CD8-positive, alpha-beta memory T cell (primary cell): Measurements from ENCODE around the gene STAT5B. TPM values are rescaled to one million over a fixed set of nuclear protein-coding genes. Genes with fewer than 3 reads are reported as not detected.

Source experiments
- CTCF ChIA-PET: fragments of 350-600 bp; sonication (Branson Sonifier 250); formaldehyde crosslinking; loops from one replicate; lab custom pipeline; 2021; ENCODE audit warnings: antibody characterized with exemption; lab: Charles Lee
- POLR2A ChIA-PET: fragments of 350-600 bp; sonication (Branson Sonifier 250); formaldehyde crosslinking; loops from one replicate; lab custom pipeline; 2021; ENCODE audit warnings: antibody characterized with exemption; lab: Charles Lee
- DNase-seq, 5 donors: peaks; one replicate each; pipeline versions ENCODE4 v3.0.0 to v3.0.0-alpha.2; 2020 to 2022; ENCODE audit warnings: mixed read lengths in 1 of 5
- H3K27ac ChIP-seq: one replicate; pipeline ENCODE4 v1.7.0; 2013; ENCODE audit warnings: low read depth, mild to moderate bottlenecking, low read length, moderate library complexity
- H3K27me3 ChIP-seq: 2 replicates; pipeline ENCODE4 v1.7.0; 2013; ENCODE audit warnings: low read length, mild to moderate bottlenecking; ENCODE audit not compliant: insufficient read depth, poor library complexity, severe bottlenecking
- H3K36me3 ChIP-seq: 2 replicates; pipeline ENCODE4 v1.7.0; 2013; ENCODE audit warnings: mild to moderate bottlenecking, low read length, moderate library complexity; ENCODE audit not compliant: insufficient read depth
- H3K4me1 ChIP-seq: 2 replicates; pipeline ENCODE4 v1.7.0; 2013; ENCODE audit warnings: mild to moderate bottlenecking, low read length, moderate library complexity; ENCODE audit not compliant: insufficient read depth
- H3K4me3 ChIP-seq: 2 replicates; pipeline ENCODE4 v1.7.0; 2013; ENCODE audit warnings: mild to moderate bottlenecking, low read length
- H3K9me3 ChIP-seq: 2 replicates; pipeline ENCODE4 v1.7.0; 2013; ENCODE audit warnings: mild to moderate bottlenecking, low read length
- H3K27ac Mint-ChIP-seq, 8 donors: one replicate each; pipeline ENCODE4 v1.8.0; 2020 to 2021; ENCODE audit warnings: mixed read lengths in 8 of 8, mild to moderate bottlenecking in 6 of 8, inconsistent platforms in 3 of 8, moderate library complexity in 3 of 8
- H3K27me3 Mint-ChIP-seq, 2 donors: one replicate each; pipeline ENCODE4 v1.8.0; 2020 to 2021; ENCODE audit warnings: mixed read lengths in 2 of 2, mild to moderate bottlenecking in 1 of 2, moderate library complexity in 1 of 2
- H3K36me3 Mint-ChIP-seq, 3 donors: one replicate each; pipeline ENCODE4 v1.8.0; 2020 to 2021; ENCODE audit warnings: mixed read lengths in 3 of 3, inconsistent platforms in 1 of 3, mild to moderate bottlenecking in 1 of 3
- H3K4me1 Mint-ChIP-seq, 3 donors: one replicate each; pipeline ENCODE4 v1.8.0; 2020 to 2021; ENCODE audit warnings: mixed read lengths in 3 of 3, inconsistent platforms in 1 of 3, mild to moderate bottlenecking in 1 of 3
- H3K4me3 Mint-ChIP-seq, 7 donors: one replicate each; pipeline ENCODE4 v1.8.0; 2020 to 2021; ENCODE audit warnings: mixed read lengths in 7 of 7, mild to moderate bottlenecking in 6 of 7, moderate library complexity in 4 of 7, inconsistent platforms in 2 of 7
- H3K9me3 Mint-ChIP-seq, 5 donors: one replicate each; pipeline ENCODE4 v1.8.0; 2020 to 2022; ENCODE audit warnings: mixed read lengths in 5 of 5, mild to moderate bottlenecking in 3 of 5, moderate library complexity in 2 of 5, inconsistent platforms in 1 of 5
- polyA plus RNA-seq: library from polyadenylated mRNA; unstranded; fragments of 300-500 nt; fragmentation: Illumina TruSeq; gene quantifications from one replicate; pipeline ENCODE4 v1.2.3, GENCODE V29; 2021
- total RNA-seq, 2 experiments: library from RNA; stranded (reverse); gene quantifications; one replicate each; pipeline ENCODE4 v1.2.3, GENCODE V29; 2021

The STAT5B gene
- total and polyA plus RNA-seq, 3 experiments from 2014 or later = 108 to 132 (median 124) TPM

GRCh38 chr17:42179335-42179734 is 96.9 kb downstream of the STAT5B start:
- Mint-ChIP-seq H3K4me3 (peak overlapping the region in 5 of 7 donors; percentile 33 to 81 (median 60)), H3K9me3 (no peaks in the 10 kb centered on the region), H3K27ac (peak overlapping the region in 1 of 8 donors; percentile 9), H3K4me1 (peaks cover 31 to 50% (median 33%) of the 10 kb centered on the region in 3 donors), H3K36me3 (peaks cover 0 to 3% (median 0%) of the 10 kb centered on the region in 3 donors), H3K27me3 (peaks cover 14 to 20% of the 10 kb centered on the region in 2 donors)
- H3K4me3 ChIP-seq = no peak overlapping the region
- peaks cover 35% of the 10 kb centered on the region for H3K4me1 ChIP-seq
- H3K27ac ChIP-seq = no peak overlapping the region
- no peaks in the 10 kb centered on the region for H3K36me3 ChIP-seq
- DNase-seq = no peak
- ChIA-PET CTCF (no interaction called here), POLR2A (no interaction called here)
- no peaks in the 10 kb centered on the region for H3K27me3 ChIP-seq
- H3K9me3 ChIP-seq = no peaks in the 10 kb centered on the region

GRCh38 chr17:42178817-42179216 is 97.4 kb downstream of the STAT5B start:
- Histone ChIP-seq H3K4me1 (peaks cover 34% of the 10 kb centered on the region), H3K9me3 (no peaks in the 10 kb centered on the region), H3K27ac (no peak overlapping the region), H3K27me3 (no peaks in the 10 kb centered on the region), H3K36me3 (no peaks in the 10 kb centered on the region), H3K4me3 (no peak overlapping the region)
- peak in 1 of 5 donors; percentile 31 for DNase-seq
- Mint-ChIP-seq H3K4me3 (peak overlapping the region in 3 of 7 donors; percentile 45 to 74 (median 70)), H3K4me1 (peaks cover 29 to 47% (median 31%) of the 10 kb centered on the region in 3 donors), H3K9me3 (no peaks in the 10 kb centered on the region), H3K36me3 (peaks cover 0 to 2% (median 0%) of the 10 kb centered on the region in 3 donors), H3K27ac (peak overlapping the region in 3 of 8 donors; percentile 9 to 86 (median 50)), H3K27me3 (peaks cover 14 to 20% of the 10 kb centered on the region in 2 donors)
- POLR2A ChIA-PET = no interaction called here
- CTCF ChIA-PET = no interaction called here

DNA sequence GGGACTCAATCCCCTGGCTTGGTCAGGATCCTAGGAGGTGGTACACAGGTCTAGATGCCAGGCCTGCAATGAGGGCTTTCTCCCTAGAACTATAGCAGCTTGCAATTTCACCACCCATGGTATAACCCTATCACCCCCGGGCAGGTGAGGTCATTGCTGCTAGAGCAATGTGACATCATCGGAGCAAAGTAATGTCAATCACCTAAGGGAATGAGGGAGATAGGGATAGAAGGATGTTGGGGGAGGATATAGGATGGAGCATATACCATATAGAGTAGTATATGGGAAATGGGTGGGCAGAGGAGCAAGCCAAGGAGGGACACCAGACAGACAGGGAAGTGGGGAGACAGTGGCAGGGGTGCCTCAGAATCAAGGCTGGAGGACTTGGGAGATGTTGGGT is 98.5 kb downstream of the STAT5B start:
- POLR2A ChIA-PET = no interaction called here

GRCh38 chr17:42174126-42174783 is 101.9 kb downstream of the STAT5B start:
- ChIA-PET CTCF (interaction anchor here (1.0 kb wide), 1 partner anchor 13 kb away, joined by 4 read pairs; no protein-coding TSS in a partner anchor), POLR2A (no interaction called here)
- Mint-ChIP-seq H3K36me3 (no peaks in the 10 kb centered on the region), H3K9me3 (no peaks in the 10 kb centered on the region), H3K27ac (no peak overlapping the region), H3K27me3 (peaks cover 6 to 10% of the 10 kb centered on the region in 2 donors), H3K4me3 (no peak overlapping the region), H3K4me1 (peaks cover 9 to 13% (median 9%) of the 10 kb centered on the region in 3 donors)
- Histone ChIP-seq H3K4me1 (peaks cover 3% of the 10 kb centered on the region), H3K27ac (no peak overlapping the region), H3K36me3 (no peaks in the 10 kb centered on the region), H3K4me3 (no peak overlapping the region), H3K27me3 (no peaks in the 10 kb centered on the region), H3K9me3 (no peaks in the 10 kb centered on the region)
- no peak for DNase-seq

More for the DNA sequence above, 98.5 kb downstream of the STAT5B start:
- CTCF ChIA-PET = no interaction called here
- H3K4me1 ChIP-seq = peaks cover 23% of the 10 kb centered on the region
- no peak for DNase-seq
- H3K36me3 ChIP-seq = no peaks in the 10 kb centered on the region
- H3K27ac ChIP-seq = no peak overlapping the region
- no peaks in the 10 kb centered on the region for H3K36me3 Mint-ChIP-seq
- H3K4me1 Mint-ChIP-seq = peaks cover 19 to 36% (median 22%) of the 10 kb centered on the region in 3 donors
- no peak overlapping the region for H3K4me3 ChIP-seq
- H3K9me3 ChIP-seq = no peaks in the 10 kb centered on the region
- H3K27ac Mint-ChIP-seq = peak overlapping the region in 1 of 8 donors; percentile 50
- no peaks in the 10 kb centered on the region for H3K27me3 ChIP-seq
- no peaks in the 10 kb centered on the region for H3K9me3 Mint-ChIP-seq
- H3K4me3 Mint-ChIP-seq = peak overlapping the region in 1 of 7 donors; percentile 82
- H3K27me3 Mint-ChIP-seq = peaks cover 14 to 20% of the 10 kb centered on the region in 2 donors

DNA sequence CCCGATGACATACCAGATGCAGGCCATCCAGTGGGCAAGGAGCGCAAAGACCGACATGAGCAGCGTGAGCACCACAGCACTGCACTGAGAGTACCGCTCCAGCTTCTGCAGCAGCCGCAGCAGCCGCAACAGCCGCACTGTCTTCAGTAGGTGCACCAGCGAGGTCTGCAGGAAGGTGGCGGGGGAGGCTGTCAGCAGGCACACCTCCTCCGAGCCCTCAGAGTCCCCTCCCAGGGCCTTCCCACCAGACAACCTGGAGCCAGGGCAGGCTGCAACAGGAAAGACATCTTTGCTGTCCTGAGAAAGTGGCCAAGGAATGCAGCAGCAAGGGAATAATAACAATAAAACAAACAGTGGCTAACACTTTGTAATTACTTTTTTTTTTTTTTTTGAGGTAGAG is 104.4 kb downstream of the STAT5B start:
- Mint-ChIP-seq H3K27ac (no peak overlapping the region), H3K36me3 (no peaks in the 10 kb centered on the region), H3K4me1 (no peaks in the 10 kb centered on the region), H3K9me3 (no peaks in the 10 kb centered on the region), H3K4me3 (no peak overlapping the region), H3K27me3 (peaks cover 0 to 7% of the 10 kb centered on the region in 2 donors)
- DNase-seq = no peak
- no peak overlapping the region for H3K27ac ChIP-seq
- ChIA-PET CTCF (interaction anchor here (1.2 kb wide), 1 partner anchor 9 kb away, joined by 3 read pairs; the partner anchor contains the start of gene KCNH4), POLR2A (no interaction called here)
- no peaks in the 10 kb centered on the region for H3K9me3 ChIP-seq
- no peaks in the 10 kb centered on the region for H3K4me1 ChIP-seq
- H3K36me3 ChIP-seq = no peaks in the 10 kb centered on the region
- H3K4me3 ChIP-seq = no peak overlapping the region
- H3K27me3 ChIP-seq = no peaks in the 10 kb centered on the region

- no peak overlapping the region for H3K4me3 Mint-ChIP-seq
- no peak overlapping the region for H3K27ac ChIP-seq
- no peaks in the 10 kb centered on the region for H3K36me3 Mint-ChIP-seq
- no peaks in the 10 kb centered on the region for H3K27me3 ChIP-seq
- no peaks in the 10 kb centered on the region for H3K4me1 Mint-ChIP-seq
- no peaks in the 10 kb centered on the region for H3K36me3 ChIP-seq
- ChIA-PET POLR2A (no interaction called here), CTCF (no interaction called here)
- peaks cover 0 to 10% of the 10 kb centered on the region in 2 donors for H3K27me3 Mint-ChIP-seq
- H3K9me3 ChIP-seq = no peaks in the 10 kb centered on the region
- H3K4me1 ChIP-seq = no peaks in the 10 kb centered on the region
- H3K9me3 Mint-ChIP-seq = no peaks in the 10 kb centered on the region
- no peak for DNase-seq
- no peak overlapping the region for H3K4me3 ChIP-seq
- H3K27ac Mint-ChIP-seq = no peak overlapping the region
These were observed 106.8 kb downstream of the STAT5B start for GRCh38 chr17:42169351-42169750.

- H3K27me3 Mint-ChIP-seq = peaks cover 0 to 10% of the 10 kb centered on the region in 2 donors
- Histone ChIP-seq H3K4me1 (no peaks in the 10 kb centered on the region), H3K27me3 (no peaks in the 10 kb centered on the region), H3K4me3 (no peak overlapping the region), H3K36me3 (no peaks in the 10 kb centered on the region), H3K27ac (no peak overlapping the region), H3K9me3 (no peaks in the 10 kb centered on the region)
- H3K4me3 Mint-ChIP-seq = no peak overlapping the region
- CTCF ChIA-PET = no interaction called here
- POLR2A ChIA-PET = no interaction called here
- H3K9me3 Mint-ChIP-seq = no peaks in the 10 kb centered on the region
- no peak for DNase-seq
- no peaks in the 10 kb centered on the region for H3K36me3 Mint-ChIP-seq
- H3K27ac Mint-ChIP-seq = no peak overlapping the region
- H3K4me1 Mint-ChIP-seq = no peaks in the 10 kb centered on the region
These were observed 108.4 kb downstream of the STAT5B start for GRCh38 chr17:42167807-42168206.

GRCh38 chr17:42166196-42166763 is 109.9 kb downstream of the STAT5B start:
- no peak overlapping the region for H3K4me3 Mint-ChIP-seq
- no peak overlapping the region for H3K27ac ChIP-seq
- H3K36me3 ChIP-seq = no peaks in the 10 kb centered on the region
- CTCF ChIA-PET = interaction anchor here (0.7 kb wide), 1 partner anchor 15 kb away, joined by 3 read pairs; no protein-coding TSS in a partner anchor
- H3K4me3 ChIP-seq = no peak overlapping the region
- no peak for DNase-seq
- no peaks in the 10 kb centered on the region for H3K9me3 ChIP-seq
- no peaks in the 10 kb centered on the region for H3K36me3 Mint-ChIP-seq
- no peaks in the 10 kb centered on the region for H3K4me1 ChIP-seq
- no peak overlapping the region for H3K27ac Mint-ChIP-seq
- no peaks in the 10 kb centered on the region for H3K27me3 ChIP-seq
- H3K4me1 Mint-ChIP-seq = no peaks in the 10 kb centered on the region
- POLR2A ChIA-PET = interaction anchor here (0.5 to 0.7 kb wide), 2 partner anchors 16 to 21 kb away, joined by 4 read pairs; no protein-coding TSS in a partner anchor
- H3K27me3 Mint-ChIP-seq = peaks cover 0 to 10% of the 10 kb centered on the region in 2 donors
- H3K9me3 Mint-ChIP-seq = no peaks in the 10 kb centered on the region
